LoVo (cell line): Measurements from ENCODE around the gene RTBDN.
"Not testable (repeated sequence)": the region's sequence is repeated elsewhere in the genome, so short reads cannot be mapped to it uniquely, and the experiment has no call there.

ENCODE experiments used
- DNase-seq: peaks from one replicate; pipeline ENCODE4 v3.0.0-alpha.2; 2016; ENCODE audit warnings: low spot score

Gene RTBDN

DNA sequence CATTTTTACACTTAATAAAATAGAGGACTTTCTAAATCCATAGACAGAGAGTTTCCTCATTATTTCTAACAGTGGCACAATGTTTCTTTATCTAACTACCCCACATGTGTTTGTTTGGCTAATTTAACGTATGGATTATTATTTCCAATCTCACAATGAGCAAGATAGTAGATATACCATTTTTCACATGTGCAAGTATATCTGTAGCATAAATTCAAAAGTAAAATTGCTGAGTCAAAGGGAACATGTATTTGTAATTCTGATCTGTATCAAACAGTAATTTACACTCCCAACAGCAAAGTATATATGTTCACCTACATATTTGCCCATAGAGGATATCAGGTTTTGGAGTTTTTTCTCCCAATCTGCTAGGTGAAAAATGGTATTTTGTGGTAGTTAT is 22.3 kb upstream of the RTBDN start:
- DNase-seq = no peak

DNA sequence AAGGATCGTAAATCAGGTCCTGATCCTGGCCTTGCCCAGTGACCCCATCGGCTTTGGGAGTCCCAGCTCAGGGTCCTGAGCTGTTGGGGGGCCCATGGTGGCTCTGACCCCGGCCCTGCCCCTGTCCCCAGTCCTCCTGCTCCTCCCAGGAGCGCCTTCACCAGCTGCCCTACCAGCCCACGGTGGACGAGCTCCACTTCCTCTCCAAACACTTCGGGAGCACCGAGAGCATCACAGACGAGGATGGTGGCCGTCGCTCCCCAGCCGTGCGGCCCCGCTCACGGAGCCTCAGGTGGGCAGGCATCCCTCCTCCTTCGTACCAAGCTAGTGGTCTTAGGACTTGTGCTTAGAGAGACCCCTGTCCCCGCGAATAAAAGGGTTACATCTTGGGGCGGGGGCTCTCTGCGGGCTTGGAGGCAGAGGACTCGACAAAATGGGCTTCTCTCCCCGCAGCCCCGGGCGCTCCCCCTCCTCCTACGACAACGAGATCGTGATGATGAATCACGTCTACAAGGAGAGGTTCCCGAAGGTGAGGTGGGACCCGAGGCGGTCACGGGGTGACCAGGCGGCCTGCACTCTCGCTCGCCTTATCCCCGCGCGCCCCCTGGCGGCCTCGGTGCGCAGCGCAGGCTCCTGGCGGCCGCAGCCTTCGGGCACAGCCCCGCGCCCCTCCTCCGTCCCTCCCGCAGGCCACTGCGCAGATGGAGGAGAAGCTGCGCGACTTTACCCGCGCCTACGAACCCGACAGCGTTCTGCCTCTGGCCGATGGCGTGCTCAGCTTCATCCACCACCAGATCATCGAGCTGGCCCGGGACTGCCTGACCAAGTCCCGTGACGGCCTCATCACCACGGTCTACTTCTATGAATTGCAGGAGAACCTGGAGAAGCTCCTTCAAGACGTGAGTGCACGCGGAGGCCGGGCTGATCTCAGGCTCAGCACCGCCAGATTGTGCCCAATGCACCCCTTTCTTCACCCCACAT is 13.1 kb upstream of the RTBDN start:
- DNase-seq = peak; percentile 82

DNA sequence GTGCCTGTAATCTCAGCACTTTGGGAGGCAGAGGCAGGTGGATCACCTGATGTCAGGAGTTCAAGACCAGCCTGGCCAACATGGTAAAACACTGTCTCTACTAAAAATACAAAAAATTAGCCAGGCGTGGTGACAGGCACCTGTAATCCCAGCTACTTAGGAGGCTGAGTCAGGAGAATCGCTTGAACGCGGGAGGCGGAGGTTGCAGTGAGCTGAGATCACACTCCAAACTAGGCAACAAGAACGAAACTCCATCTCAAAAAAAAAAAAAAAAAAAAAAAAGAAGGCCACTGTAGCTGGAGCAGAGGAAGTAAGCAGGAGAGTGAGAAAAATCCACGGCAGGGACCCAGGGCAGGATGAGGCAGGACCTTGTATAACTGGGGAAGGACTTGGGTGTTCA is 12.2 kb upstream of the RTBDN start:
- not testable (repeated sequence) for DNase-seq

DNA sequence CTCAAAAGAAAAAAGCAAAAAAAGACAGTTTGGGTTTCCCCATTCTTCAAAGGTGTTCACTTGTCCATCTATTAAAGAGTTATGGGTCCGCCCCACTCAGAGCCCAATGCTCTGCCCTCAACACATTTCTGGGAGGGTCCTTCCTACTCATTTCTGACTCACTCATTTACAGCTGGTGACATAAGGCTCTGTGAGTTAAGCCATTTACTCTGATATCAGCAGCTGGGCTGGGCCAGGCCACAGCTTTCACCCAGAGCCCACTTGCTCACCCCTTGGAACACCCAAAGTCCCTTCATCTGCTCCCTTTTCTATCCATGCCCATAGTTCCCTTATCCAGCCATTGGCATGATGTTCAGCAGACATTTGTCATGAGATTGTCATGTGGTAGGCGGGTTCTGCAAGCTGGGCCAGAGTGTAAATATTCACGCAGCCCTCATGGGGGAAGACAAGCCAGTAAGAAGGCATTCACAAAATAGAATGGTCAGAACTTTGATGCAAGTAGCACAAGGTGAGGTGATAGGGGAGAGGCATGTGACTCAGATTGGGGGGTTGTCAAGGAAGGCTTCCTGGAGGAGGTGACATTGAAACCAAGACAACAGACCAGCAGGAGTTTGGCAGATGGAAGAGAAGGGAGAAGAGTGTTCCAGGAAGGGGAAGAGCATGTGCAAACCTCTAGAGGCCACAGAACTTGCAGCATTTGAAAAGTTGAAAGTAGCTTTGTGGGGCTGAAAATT is 9.8 kb upstream of the RTBDN start:
- no peak for DNase-seq

DNA sequence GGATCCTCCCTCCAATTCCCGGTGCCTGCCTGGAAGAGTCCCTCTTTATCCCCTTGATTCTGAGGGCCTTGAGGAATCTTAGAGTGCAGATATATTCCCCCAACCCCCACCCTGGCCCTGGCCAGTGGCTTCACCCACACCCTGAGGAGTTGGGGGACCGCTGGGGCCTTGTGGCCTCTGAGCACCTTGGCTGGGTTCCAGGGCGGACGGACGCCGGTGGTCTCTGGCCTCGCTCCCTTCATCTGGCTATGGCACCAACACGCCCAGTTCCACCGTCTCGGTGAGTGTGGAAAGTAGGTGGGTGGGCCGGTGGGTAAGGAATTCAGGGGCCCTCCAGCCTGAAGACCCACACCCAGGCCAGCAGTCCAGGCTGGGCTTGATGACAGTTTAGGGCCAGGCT is 8.9 kb upstream of the RTBDN start:
- no peak for DNase-seq

DNA sequence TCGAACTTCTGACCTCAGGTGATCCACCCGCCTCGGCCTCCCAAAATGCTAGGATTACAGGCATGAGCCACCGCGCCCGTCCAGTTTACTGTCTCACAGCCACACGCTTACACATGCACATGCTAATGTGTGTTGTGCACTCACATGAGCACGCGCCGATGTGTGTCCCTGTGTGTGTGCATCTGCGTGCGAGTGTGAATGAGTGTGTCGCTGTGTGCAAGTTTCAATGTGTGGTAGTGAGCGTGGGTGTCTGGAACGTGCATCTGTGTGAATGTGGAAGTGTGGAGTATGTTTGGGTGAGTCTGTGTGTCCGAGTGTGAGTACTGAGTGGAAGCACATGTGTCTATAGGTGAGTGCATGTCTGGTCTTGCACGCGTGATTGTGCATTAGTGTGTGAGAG is 8.1 kb upstream of the RTBDN start:
- no peak for DNase-seq

DNA sequence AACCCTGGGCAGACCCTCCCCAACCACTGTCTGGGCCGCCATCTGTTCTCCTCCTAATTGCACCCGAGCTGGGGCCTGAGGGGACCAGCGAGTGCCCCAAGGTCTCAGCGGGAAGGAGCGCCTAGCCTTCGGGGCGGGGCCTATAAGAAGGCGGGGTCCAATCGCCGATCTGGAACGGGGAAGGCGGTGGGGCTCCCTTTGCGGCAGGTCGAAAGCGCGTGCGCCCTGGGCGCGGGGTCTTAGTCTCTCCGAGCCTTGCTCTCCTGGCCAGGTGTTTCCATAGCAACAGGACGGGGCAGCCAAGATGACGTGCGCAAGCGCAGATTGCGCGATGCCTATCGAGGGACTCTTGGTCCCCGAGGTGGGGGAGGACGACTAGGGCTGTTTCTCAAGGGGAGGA is 6.7 kb upstream of the RTBDN start:
- no peak for DNase-seq

DNA sequence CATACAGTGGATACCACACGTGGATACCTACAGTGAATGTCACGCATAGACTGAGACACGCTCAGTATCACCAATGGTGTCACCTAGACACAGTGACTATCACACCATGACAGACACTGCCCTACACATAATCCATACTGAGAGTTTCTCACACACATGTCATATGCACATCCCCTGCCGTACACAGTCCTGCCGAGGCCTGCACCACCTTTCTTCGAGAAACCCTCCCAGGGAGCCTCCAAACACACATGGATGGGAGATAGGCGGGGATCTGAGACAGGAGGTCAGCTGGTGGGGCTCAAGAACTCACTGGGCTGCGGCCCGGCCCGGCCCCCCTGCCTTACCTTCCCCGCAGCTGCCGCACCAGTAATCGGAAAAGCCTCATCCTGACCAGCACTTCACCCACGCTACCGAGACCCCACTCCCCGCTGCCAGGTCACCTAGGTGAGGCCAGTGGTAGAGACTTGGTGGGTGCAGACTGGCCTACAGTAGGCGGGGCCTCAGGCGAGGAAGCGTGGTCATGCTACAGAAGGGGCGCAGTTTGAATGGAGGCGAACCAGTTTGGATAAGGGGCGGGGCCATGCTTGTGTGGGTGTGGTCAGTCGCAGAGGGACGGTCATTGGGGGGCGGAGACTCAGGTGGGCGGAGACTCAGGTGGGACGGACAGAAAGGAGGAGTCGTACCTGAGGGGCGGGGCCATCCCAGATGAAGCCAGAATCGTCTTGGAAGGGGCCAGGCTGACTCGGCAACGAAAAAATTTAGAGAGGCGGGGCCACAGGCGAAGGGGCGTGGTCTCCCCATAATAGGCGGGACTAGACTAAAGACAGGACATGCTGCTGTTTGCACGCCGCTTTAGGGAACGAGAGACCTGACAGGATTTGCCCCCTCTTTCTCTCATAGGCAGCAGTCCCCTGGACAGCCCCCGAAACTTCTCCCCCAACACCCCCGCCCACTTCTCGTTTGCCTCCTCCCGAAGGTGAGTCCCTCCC is 6.0 kb upstream of the RTBDN start:
- DNase-seq = peak; percentile 67

DNA sequence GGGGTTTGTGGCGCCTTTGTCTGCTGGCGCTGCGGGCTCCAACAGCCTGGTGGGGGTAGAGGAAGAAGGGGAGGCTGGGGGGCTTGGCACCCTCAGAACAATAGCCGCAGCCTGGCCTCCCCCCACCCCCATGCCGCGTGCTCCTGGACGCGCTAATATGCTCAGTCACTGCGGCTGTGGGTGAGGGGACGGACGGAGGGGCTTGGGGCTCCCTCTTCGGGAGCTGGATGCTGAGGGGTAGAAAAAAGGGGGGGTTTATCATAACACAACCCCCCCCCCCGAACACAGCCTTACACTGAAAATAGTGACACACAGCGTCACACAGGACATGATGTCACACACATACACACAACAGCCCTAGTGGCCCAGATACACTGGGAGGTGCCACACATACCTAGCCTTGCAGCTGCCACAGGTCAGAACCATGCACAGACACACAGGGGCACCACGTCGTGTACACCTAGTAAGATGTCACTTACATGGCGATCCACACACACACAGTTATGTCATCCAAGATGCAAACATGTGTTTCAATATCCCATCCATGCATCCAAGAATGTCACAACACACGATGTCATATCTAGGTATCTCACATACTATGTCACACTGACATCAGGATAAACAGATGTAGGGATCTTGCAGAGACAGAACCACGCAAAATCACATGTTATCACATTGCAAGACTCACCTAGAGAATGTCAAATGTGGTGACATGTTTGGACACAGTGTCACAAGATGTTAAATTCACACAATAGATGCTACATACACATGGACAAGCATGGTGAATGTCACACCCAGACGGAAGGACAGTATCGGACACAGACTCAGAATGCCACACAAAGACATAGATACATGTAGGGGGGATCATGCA is 4.7 kb upstream of the RTBDN start:
- DNase-seq = no peak

DNA sequence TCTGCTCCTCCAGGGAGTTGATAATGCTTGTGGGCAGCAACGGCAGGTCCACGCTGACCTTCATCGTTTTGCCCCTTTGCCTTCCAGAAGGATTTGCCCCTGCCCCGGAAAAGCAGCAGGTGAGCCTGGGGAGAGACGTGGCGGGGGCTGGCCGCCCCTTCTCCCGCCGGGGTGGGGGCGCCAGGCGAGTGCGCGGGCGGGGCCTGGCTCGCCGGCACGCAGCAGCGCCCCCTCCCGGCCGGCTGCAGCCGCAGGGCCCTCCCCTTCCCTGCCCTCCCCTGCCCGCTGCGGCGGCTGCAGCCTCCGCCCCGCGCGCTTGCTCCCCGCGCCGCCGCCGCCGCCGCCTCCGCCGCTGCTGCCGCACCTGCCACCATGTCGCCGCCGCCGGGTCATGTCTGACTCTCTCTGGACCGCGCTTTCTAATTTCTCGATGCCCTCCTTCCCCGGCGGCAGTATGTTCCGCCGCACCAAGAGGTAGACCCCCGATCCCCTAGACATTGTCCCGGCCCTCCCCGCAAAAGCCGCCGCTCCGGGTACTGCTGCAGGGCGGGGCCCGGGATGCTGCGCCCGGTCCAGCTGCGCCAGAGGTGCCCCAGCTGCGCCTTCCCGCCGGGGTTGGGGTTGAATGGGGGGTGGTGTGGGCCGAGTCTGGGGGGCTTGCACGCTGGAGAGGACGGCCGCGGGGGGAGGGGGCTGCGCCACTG is 4.0 kb upstream of the RTBDN start, which contains the start of gene MAST1:
Gene MAST1, plus strand, starts transcription at position 334 of the 704 bp plus-strand sequence. Its CDS starts 58 bp downstream, at position 392.
- DNase-seq = peak; percentile 75

DNA sequence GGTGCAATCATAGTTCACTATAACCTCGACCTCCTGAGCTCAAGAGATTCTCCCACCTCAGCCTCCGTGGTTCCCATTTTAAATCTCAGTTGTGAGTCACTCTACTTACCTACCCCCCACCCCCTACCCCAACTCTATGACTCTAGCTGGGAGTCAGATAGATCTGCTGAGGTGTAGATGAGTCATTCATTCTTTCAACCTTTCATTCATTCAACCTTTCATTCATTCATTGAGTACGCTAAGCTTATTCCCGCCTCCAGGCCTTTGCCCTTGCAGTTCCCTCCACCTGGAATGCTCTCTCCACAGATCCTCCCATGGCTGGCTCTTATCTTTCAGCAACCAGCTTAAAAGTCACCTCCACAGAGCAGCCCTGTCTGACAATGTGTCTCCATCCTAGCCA is 2.8 kb upstream of the RTBDN start:
- DNase-seq = no peak

DNA sequence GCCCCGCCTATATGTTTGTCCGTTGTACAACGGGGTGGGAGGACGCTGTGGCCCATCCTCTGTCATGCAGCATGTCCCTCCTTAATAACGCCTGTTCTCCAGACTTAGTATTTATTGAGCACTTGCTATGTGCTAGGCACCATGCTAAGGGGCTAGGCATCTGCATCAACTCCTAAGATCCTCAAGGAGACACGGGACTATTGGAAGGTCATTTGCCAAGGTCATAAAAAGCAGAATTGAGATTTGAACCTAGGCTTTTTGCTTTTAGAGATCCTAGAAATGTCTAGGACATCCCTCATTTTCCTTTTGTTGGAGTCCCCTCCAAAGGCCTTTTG is 2.1 kb upstream of the RTBDN start:
- no peak for DNase-seq

DNA sequence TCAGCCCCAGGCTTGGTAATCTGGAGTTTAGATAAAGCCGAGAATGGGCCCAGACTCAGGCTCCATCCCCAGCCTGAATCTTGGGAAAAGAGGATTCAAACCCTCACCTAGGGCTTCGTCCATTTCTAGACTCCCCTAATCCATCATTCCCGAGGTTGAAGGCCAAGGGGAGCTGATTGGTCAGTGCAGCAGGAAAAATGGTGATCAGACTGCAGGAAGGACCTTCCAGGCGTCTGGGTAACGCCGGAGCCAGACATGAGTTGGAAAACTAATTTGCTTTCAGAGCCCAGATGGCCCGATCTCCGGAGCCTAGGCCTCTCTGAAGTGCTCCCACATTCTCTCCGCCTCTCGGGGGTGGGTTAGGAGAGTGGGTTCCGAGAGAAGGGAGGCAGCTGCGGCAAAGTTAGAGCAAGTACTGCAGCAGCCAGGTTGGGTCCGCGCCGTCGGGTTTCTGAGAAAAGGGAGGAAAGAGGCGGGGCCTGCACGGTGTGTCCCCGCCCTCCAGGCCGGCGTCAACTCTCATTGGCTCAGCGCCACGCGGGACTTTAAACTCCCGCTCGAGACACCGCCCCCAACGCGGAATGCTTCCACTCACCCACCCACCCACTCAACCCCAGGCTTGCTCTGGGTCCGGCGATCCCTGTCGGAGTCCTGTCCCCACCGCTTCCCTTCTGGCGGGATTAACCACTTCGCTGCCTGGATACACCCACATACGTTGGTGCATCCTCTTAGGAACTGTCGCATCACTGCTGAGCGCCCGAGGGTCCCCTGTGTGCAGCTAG is 788 bp upstream of the RTBDN start:
- no peak for DNase-seq

DNA sequence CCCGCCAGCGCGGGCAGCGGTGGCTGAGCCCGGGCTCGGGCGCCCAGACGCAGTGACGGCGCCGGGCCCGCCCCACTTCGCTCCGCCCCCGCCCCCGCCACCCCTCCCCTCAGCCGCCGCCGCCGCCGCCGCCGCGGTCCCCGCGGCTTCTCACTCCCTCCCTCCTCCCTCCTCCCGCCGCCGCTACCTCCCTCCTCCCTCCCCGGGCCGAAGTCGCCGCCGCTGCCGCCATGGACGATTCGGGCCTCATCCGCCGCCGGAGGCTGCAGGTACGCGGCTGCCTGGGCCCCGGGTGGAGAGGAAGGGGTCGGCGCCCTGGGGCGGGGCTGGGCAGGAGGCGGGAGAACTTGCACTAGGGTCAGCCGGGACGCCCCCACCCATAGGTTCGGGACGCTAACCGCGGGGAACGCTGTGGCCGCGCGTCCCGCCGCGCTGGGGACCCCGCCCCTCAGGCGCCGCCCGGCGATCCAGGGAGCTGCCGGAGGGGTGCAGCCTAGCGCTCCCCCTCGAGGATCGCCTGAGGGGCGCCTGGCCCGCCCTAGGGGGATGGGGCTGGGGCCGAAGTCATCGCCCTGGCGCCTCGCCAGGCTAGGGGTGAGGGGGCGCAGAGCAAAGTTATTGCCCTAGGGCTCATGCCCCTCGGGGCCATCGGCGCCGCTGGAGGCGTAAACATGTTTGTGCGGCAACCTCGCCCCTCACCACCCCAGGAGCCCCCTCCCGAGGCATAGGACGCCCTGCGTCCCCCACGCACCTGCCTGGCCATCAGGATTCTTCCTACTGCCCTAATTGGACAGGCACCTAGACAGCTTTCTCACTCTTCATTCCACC is 427 bp downstream of the RTBDN start:
- DNase-seq = peak; percentile 53

DNA sequence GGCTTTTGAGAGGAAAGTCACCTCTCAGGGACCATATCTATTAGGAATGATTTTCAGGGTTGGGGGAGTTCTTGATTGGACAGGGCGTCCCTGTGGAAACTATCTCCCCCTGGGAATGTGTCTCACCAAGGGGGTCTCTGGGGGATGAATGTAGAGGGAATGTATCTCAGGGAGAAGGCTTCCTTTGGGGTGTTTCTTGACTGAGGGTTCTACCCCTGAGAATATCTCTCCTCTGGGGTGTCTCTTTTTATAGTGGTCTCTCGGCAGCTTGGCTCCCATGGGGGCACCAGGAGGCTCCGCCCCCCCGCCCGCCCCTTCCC is 1.0 kb downstream of the RTBDN start:
- DNase-seq = no peak

DNA sequence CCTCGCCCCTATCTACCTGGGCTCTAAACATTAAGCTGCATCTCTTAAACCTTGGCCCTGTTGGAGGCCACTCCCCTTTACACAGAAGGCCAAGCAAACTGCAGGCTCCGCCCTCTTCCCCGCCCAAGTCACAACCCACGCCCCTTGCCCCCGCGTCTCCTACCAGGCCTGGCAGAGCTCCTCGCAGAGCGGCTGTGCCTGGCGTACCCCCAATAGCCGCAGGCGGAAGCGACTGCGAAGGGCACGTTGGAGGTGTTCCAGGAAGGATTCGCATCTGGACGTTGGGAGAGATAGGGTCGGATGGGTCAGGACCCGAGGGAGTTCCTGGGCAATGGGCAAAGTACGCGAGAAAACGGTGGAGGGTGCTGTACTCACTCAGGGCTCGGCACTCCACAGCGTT is 5.9 kb downstream of the RTBDN start:
- DNase-seq = no peak

DNA sequence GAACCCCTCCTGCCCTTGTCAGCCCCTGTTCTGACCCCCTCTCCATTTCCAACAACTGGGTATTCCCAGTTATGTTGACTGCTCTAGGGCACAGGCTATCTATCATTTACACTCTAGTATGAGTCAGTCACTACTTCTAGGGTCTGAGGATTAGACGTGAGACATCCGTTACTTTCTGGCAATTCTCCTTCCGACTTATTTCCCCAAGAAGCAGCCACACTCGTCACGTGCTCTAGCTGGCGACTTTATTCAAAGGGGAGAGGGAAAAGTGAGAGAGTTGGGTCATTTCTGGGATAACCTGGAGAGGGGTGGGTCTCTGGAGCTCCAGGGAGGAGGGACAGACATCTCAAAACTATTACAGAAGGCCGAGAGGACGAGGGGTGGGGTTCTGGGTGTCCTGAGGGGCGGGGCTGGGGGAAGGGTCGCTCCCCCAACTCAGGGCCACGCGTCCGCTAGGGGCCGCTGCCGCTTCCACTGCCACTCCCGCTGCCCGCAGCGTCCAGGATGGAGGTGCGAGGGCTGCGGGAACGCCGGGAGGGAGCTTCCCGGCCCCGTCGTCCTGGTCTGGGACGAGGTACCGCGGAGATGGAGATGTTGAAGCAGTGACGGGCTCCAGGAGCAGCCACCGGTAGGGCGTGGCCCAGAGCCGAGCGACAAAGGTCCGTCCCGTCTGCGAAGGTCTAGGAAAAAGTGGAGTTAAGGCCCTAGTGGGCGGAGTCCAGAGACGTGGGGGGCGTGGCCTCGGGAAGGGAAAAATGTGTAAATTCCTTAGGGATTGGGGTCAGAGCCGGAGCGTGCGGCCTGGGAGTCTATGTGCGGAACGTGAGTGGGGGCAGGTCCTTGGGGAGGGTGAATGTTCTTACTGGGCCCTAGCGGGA is 8.9 kb downstream of the RTBDN start:
- DNase-seq = no peak

DNA sequence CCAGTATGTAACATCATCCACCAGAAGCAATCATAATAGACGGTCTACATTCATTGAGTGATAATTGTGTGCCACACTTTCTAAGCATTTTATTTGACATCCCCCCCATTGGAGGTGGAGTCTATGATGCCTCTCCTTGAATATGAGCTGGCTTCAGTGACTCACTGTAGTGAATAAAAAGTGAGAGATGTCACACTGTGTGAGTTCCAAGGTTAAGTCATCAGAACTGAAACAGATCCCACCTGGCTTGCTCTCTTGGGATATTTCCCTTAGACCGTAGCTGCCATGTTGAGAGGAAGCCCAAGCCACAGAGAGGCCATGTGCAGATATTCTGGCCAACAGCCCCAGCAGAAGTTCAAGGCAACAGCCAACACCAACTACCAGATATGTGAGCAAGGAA is 12.6 kb downstream of the RTBDN start:
- no peak for DNase-seq
